HAP-1 (cell line): ENCODE measurements around the gene SPACA4.
A peak's percentile ranks its signal among the peaks of the same experiment; 100 is the strongest.

Experiments used
- DNase-seq, 2 experiments: peaks; one replicate each; pipeline ENCODE4 v3.0.0-alpha.2; 2016 to 2020; ENCODE audit warnings: low spot score in 2 of 2
- H3K27me3 ChIP-seq: fragments of 250-450 bp; sonication (Bioruptor Pico); 2 replicates; pipeline ENCODE4 v1.5.1; 2020; ENCODE audit warnings: low read depth, mild to moderate bottlenecking, moderate library complexity
- H3K36me3 ChIP-seq: fragments of 250-450 bp; sonication (Bioruptor Pico); replicated peaks from 2 replicates; pipeline ENCODE4 v1.5.1; 2020; ENCODE audit warnings: mild to moderate bottlenecking
- H3K4me1 ChIP-seq: fragments of 250-450 bp; sonication (Bioruptor Pico); 2 replicates; pipeline ENCODE4 v1.5.1; 2020; ENCODE audit warnings: mild to moderate bottlenecking
- H3K4me3 ChIP-seq: fragments of 250-450 bp; sonication (Bioruptor Pico); 2 replicates; pipeline ENCODE4 v1.5.1; 2020; ENCODE audit warnings: mild to moderate bottlenecking, moderate library complexity
- H3K9me3 ChIP-seq: fragments of 250-450 bp; sonication (Bioruptor Pico); 2 replicates; pipeline ENCODE4 v1.5.1; 2020; ENCODE audit warnings: mild to moderate bottlenecking, moderate library complexity
- in situ Hi-C: fragments of 300-500 bp; cut with MboI; formaldehyde crosslinking; loops from 3 replicates; pipeline ENCODE4 v1.14.3; 2020; ENCODE audit warnings: low sequenced_read_pairs, inconsistent platforms, mixed read lengths

Gene SPACA4

DNA sequence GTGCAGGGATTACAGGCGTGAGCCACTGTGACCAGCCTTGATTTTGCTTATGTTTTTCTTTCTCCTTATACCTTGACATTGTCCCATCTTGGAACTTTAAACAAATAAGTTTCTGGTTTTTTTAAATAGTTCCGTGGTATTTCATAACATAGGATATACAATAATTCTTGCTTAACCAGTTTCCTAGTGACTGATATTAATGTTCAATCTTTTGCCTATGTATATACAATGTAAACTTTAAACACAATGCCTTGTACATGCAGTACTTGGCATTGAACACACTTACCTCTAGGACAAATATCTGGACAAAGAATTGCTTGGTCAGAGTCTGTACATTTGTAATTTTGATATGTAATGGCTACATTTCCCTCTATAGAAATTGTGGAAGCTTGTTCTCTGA is 24.4 kb upstream of the SPACA4 start:
- Histone ChIP-seq H3K4me1 (peaks cover 7% of the 10 kb centered on the region), H3K27me3 (no peaks in the 10 kb centered on the region), H3K36me3 (no peaks in the 10 kb centered on the region), H3K9me3 (no peaks in the 10 kb centered on the region), H3K4me3 (no peak overlapping the region)
- no peak for DNase-seq
- in situ Hi-C loops: loop anchor here (5.0 to 25.0 kb wide), 3 partner anchors 267 to 620 kb away; no protein-coding TSS in a partner anchor

DNA sequence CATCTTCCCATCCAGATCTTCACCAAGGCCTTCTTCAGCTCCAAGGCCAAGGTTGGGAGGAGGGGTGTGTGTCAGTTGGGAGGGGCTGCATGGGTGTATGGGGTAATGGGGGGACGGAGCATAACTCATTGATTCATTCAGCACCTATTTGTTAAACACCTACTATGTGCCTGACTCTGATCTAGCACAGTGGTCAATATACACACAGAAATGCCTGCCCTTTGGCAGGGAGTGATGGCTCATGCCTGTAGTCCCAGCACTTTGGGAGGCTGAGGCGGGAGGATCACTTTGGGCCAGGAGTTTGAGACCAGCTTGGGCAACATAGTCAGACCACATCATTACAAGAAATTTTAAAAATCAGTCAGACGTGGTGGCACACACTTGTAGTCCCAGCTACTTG is 19.2 kb upstream of the SPACA4 start:
- no peaks in the 10 kb centered on the region for H3K36me3 ChIP-seq
- H3K27me3 ChIP-seq: no peaks in the 10 kb centered on the region
- no peak overlapping the region for H3K4me3 ChIP-seq
- no peaks in the 10 kb centered on the region for H3K9me3 ChIP-seq
- no peak for DNase-seq
- peaks cover 12% of the 10 kb centered on the region for H3K4me1 ChIP-seq
- in situ Hi-C loops: loop anchor here (5.0 to 25.0 kb wide), 3 partner anchors 80 to 625 kb away; no protein-coding TSS in a partner anchor

DNA sequence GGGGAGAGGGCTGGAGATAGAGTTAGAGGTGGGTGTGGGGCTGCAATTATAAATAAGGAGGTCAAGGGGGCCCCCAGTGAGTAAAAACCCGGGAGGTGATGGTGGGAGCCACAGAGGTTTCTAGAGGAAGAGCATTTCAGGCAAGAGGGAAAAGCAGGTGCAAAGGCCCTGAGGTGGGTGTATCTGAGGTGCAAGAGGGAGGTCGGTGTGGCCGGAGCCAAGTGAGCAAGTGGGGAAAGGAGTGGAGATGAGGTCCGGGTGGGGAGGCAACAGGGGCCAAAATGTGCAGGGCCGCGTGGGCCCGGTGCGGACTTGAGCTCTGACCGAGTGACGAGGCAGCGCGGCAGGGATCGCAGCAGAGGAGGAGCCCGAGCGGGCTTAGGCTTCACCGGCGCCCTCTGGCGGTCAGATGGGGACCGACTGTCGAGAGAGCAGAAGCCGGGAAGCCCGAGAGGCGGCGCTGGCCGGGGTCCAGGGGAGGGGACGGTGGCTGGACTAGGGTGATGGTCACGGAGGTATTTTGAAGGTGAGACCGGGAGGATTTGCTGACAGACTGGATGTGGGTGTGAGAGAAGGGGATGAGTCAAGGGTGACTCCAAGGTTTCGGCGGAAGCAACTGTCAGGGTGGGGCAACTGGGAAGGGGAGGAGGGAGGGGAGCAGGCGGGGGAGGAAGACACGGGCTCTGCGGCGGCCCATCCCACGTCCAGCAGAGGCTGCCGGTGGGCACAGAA is 17.7 kb upstream of the SPACA4 start:
- in situ Hi-C loops: loop anchor here (5.0 to 25.0 kb wide), 3 partner anchors 82 to 627 kb away; no protein-coding TSS in a partner anchor
- H3K9me3 ChIP-seq: no peaks in the 10 kb centered on the region
- peak; percentile 82 to 96 for DNase-seq
- H3K4me3 ChIP-seq: peak overlapping the region; percentile 38
- no peaks in the 10 kb centered on the region for H3K36me3 ChIP-seq
- no peaks in the 10 kb centered on the region for H3K27me3 ChIP-seq
- H3K4me1 ChIP-seq: peaks cover 9% of the 10 kb centered on the region

GRCh38 chr19:48591021-48591420 is 15.5 kb upstream of the SPACA4 start:
- no peaks in the 10 kb centered on the region for H3K9me3 ChIP-seq
- H3K36me3 ChIP-seq: no peaks in the 10 kb centered on the region
- no peak overlapping the region for H3K4me3 ChIP-seq
- in situ Hi-C loops: loop anchor here (25.0 kb wide), 1 partner anchor 629 kb away; no protein-coding TSS in a partner anchor
- H3K4me1 ChIP-seq: peaks cover 6% of the 10 kb centered on the region
- no peak for DNase-seq
- no peaks in the 10 kb centered on the region for H3K27me3 ChIP-seq

DNA sequence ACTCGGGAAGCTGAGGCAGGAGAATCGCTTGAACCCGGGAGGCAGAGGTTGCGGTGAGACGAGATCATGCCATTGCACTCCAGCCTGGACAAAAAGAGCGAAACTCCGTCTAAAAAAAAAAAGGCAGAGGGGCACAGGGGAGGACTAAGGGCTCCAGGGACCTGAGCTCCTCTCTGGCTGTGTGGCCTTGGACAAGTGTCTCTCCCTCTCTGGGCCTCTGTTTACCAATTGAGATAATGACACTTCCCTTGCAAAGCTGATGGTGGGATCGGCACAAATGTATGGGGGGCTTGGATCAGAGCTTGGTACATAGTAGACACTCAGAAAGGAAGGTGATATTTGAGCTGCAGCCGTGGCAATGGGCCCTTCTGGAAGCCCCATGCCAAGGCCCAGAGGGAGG is 11.4 kb upstream of the SPACA4 start:
- H3K4me1 ChIP-seq: no peaks in the 10 kb centered on the region
- no peaks in the 10 kb centered on the region for H3K27me3 ChIP-seq
- no peaks in the 10 kb centered on the region for H3K9me3 ChIP-seq
- H3K4me3 ChIP-seq: no peak overlapping the region
- in situ Hi-C loops: loop anchor here (25.0 kb wide), 1 partner anchor 633 kb away; no protein-coding TSS in a partner anchor
- no peaks in the 10 kb centered on the region for H3K36me3 ChIP-seq
- no peak for DNase-seq

DNA sequence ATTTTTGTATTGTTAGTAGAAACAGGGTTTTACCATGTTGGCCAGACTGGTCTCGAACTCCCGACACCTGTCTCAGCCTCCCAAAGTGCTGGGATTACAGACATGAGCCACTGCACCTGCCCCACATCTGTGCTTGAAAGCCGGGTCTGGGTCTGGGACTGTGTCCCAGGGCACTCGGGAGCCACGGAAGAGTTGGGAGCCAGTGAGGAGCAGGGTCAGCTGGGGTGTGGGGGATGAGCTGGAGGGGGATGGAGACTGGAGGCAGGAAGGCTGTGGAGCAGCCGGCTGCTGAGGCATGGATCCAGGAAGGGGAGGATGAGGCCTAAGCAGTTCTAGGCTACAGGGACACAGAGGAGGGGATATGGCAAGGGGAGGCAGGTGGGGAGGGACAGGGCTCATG is 10.7 kb upstream of the SPACA4 start:
- H3K36me3 ChIP-seq: no peaks in the 10 kb centered on the region
- in situ Hi-C loops: loop anchor here (25.0 kb wide), 1 partner anchor 634 kb away; no protein-coding TSS in a partner anchor

GRCh38 chr19:48596237-48596636 is 10.3 kb upstream of the SPACA4 start:
- no peak for DNase-seq
- H3K36me3 ChIP-seq: no peaks in the 10 kb centered on the region
- H3K9me3 ChIP-seq: no peaks in the 10 kb centered on the region
- H3K4me1 ChIP-seq: no peaks in the 10 kb centered on the region
- in situ Hi-C loops: loop anchor here (25.0 kb wide), 1 partner anchor 634 kb away; no protein-coding TSS in a partner anchor
- H3K4me3 ChIP-seq: no peak overlapping the region
- H3K27me3 ChIP-seq: no peaks in the 10 kb centered on the region

More for the DNA sequence above, 10.7 kb upstream of the SPACA4 start:
- Histone ChIP-seq H3K27me3 (no peaks in the 10 kb centered on the region), H3K4me1 (no peaks in the 10 kb centered on the region), H3K4me3 (no peak overlapping the region), H3K9me3 (no peaks in the 10 kb centered on the region)
- no peak for DNase-seq

DNA sequence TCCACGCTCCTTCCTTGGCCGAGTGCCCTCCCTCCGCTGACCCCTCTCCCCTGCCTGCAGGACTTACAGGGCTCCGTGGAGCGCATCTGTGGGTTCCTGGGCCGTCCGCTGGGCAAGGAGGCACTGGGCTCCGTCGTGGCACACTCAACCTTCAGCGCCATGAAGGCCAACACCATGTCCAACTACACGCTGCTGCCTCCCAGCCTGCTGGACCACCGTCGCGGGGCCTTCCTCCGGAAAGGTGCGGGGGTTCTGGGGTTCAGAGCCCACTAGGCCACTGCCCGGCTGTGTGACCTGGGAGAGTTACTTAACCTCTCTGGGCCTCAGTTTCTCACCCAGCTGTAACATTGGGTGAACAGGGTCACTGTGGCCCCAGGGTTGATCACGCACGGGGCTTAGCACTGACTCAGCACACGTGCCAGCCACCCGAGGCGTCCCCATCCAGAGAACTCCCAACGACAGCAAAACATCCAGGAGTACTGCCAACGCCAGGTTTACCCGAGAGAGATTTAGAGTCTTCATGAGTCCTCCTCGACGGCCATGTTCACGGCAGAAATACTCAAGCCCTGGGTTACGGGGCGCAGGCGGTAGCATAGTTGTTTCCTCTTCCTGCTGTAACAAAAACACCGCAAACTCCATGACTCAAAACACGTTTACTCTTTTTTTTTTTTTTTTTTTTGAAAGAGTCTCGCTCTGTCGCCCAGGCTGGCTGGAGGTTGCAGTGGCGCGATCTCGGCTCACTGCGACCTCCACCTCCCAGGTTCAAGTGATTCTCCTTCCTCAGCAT is 9.7 kb upstream of the SPACA4 start:
- H3K9me3 ChIP-seq: no peaks in the 10 kb centered on the region
- no peak overlapping the region for H3K4me3 ChIP-seq
- no peaks in the 10 kb centered on the region for H3K4me1 ChIP-seq
- H3K27me3 ChIP-seq: no peaks in the 10 kb centered on the region
- H3K36me3 ChIP-seq: no peaks in the 10 kb centered on the region
- DNase-seq: no peak
- in situ Hi-C loops: loop anchor here (25.0 kb wide), 1 partner anchor 635 kb away; no protein-coding TSS in a partner anchor

GRCh38 chr19:48598996-48599700 is 7.4 kb upstream of the SPACA4 start:
- Histone ChIP-seq H3K4me1 (no peaks in the 10 kb centered on the region), H3K9me3 (no peaks in the 10 kb centered on the region), H3K4me3 (no peak overlapping the region), H3K27me3 (no peaks in the 10 kb centered on the region), H3K36me3 (no peaks in the 10 kb centered on the region)
- in situ Hi-C loops: loop anchor here (25.0 kb wide), 1 partner anchor 637 kb away; no protein-coding TSS in a partner anchor
- DNase-seq: no peak

GRCh38 chr19:48600679-48601417 is 5.7 kb upstream of the SPACA4 start:
- no peak overlapping the region for H3K4me3 ChIP-seq
- H3K9me3 ChIP-seq: no peaks in the 10 kb centered on the region
- no peaks in the 10 kb centered on the region for H3K36me3 ChIP-seq
- DNase-seq: no peak
- no peaks in the 10 kb centered on the region for H3K4me1 ChIP-seq
- no peaks in the 10 kb centered on the region for H3K27me3 ChIP-seq
- in situ Hi-C loops: no loop called here

DNA sequence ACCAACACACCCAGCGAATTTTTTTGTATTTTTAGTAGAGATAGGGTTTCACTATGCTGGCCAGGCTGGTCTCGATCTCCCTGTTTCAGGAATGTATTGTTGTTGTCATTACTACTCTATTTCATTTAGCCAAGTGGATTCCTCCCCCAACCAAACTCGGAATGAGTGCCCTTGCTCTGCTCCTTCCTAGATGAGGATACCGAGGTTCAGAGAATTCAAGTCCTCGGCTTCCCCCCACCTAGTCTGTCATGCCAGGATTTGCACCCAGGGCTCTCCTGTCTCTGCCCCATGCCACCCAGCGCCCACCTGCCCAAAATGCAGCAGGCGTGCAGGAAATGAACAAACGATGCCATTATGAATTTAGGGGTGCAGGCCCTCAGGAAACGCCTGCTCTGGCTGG is 3.5 kb upstream of the SPACA4 start:
- no peaks in the 10 kb centered on the region for H3K36me3 ChIP-seq
- DNase-seq: no peak
- no peaks in the 10 kb centered on the region for H3K4me1 ChIP-seq
- no peaks in the 10 kb centered on the region for H3K27me3 ChIP-seq
- in situ Hi-C loops: no loop called here
- H3K4me3 ChIP-seq: no peak overlapping the region
- H3K9me3 ChIP-seq: no peaks in the 10 kb centered on the region

GRCh38 chr19:48603449-48603848 is 3.1 kb upstream of the SPACA4 start:
- no peaks in the 10 kb centered on the region for H3K27me3 ChIP-seq
- in situ Hi-C loops: no loop called here
- no peaks in the 10 kb centered on the region for H3K9me3 ChIP-seq
- H3K4me1 ChIP-seq: no peaks in the 10 kb centered on the region
- H3K36me3 ChIP-seq: no peaks in the 10 kb centered on the region
- DNase-seq: no peak
- H3K4me3 ChIP-seq: no peak overlapping the region

DNA sequence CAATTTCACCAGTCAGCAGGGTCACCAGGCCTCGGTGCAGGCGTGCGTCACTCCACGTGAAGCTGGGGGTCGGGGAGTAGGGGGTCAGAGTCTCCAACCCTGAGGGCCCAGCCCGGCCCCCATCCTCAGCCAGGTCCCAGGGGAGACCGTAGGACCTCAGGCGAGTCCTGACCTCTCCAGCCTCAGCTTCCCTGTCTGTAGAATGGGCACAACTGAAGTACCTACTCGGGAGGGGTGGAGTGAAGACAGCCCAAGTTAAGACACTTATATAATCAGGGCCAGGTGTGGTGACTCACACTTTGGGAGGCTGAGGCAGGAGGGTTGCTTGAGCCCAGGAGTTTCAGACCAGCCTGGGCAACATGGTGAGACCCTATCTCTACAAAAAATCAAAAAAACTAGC is 2.7 kb upstream of the SPACA4 start:
- H3K36me3 ChIP-seq: no peaks in the 10 kb centered on the region
- H3K9me3 ChIP-seq: no peaks in the 10 kb centered on the region
- DNase-seq: no peak
- peaks cover under 1% of the 10 kb centered on the region; the same call in 1 of the 2 replicates for H3K4me1 ChIP-seq
- in situ Hi-C loops: no loop called here
- H3K27me3 ChIP-seq: no peaks in the 10 kb centered on the region
- no peak overlapping the region for H3K4me3 ChIP-seq
